Testis (tissue), 2 donors: ENCODE data around the gene TVP23C.

ENCODE experiments used
- CTCF ChIP-seq, 3 experiments: fragments of 450-650 bp in 2 of 3; fragments of 200-600 bp in 1 of 3; sonication (generic) in 1 of 3; IDR thresholded peaks; one replicate each; pipeline ENCODE4 v1.5.1; 2016 to 2019; ENCODE audit warnings: antibody characterized with exemption in 3 of 3, mild to moderate bottlenecking in 2 of 3, moderate library complexity in 1 of 3
- POLR2A ChIP-seq: fragments of 450-650 bp; IDR thresholded peaks from one replicate; pipeline ENCODE4 v1.6.1; 2017; ENCODE audit warnings: antibody characterized with exemption, mild to moderate bottlenecking, moderate library complexity

- TF ChIP-seq CTCF (IDR thresholded peaks at IDR 0.05) (no peak), POLR2A (no peak)
Measured at GRCh38 chr17:15453246-15453645, 110.0 kb downstream of the TVP23C start.
